ACHN (cell line): ENCODE measurements around the gene ZNF532.
"Not testable (repeated sequence)": the region's sequence is repeated elsewhere in the genome, so short reads cannot be mapped to it uniquely, and the experiment has no call there.

Experiments used
- DNase-seq: peaks from one replicate; pipeline ENCODE4 v3.0.0-alpha.2; 2015
- in situ Hi-C: cut with HindIII; loops from 2 replicates; pipeline ENCODE4 v1.10.0; 2017; ENCODE audit warnings: low sequenced_read_pairs, low pct_ligation_motif_present, low pct_unique_long_range_greater_than_20kb

The ZNF532 gene

GRCh38 chr18:58864146-58865032 is at the start of gene ZNF532:
Gene ZNF532, plus strand, starts transcription at chr18:58864877. CDS start in a region left out here.
- in situ Hi-C loops: no loop called here
- no peak for DNase-seq

DNA sequence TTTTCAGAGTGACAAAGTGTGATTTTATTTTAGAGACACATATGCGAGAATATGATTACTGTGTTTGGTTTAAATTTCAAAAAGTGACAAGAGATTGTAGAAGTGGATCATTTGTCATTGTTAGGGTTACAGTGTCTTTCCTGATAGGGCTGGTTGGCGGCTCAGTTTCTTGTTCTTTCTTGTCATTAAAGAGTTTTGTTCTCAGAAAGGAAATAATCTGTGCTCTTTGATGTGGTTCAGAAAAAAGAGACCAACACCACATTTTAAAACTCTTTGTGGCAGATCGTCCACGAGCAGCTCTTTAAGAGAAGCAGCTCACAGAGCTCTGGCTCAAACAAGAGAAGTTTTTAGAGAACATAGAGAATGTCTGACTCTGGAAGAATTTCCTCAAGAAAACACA is 45.6 kb upstream of the ZNF532 start:
- in situ Hi-C loops: no loop called here
- DNase-seq: no peak

- in situ Hi-C loops: no loop called here
- DNase-seq: no peak
These were observed 44.4 kb upstream of the ZNF532 start for GRCh38 chr18:58820251-58820650.

DNA sequence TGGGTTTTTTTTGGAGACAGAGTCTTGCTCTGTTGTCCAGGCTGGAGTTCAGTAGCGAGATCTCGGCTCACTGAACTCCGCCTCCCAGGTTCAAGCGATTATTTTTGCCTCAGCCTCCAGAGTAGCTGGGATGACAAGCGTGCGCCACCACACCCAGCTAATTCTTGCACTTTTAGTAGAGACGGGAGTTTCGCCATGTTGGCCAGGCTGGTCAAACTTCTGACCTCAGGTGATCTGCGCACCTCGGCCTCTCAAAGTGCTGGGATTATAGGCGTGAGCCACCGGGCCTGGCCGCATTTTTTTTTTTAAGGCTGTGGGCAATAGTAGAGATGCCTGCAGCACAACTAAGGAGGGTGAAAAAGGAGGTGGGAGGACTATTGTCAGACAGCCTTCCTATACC is 41.7 kb upstream of the ZNF532 start:
- no peak for DNase-seq
- in situ Hi-C loops: no loop called here

DNA sequence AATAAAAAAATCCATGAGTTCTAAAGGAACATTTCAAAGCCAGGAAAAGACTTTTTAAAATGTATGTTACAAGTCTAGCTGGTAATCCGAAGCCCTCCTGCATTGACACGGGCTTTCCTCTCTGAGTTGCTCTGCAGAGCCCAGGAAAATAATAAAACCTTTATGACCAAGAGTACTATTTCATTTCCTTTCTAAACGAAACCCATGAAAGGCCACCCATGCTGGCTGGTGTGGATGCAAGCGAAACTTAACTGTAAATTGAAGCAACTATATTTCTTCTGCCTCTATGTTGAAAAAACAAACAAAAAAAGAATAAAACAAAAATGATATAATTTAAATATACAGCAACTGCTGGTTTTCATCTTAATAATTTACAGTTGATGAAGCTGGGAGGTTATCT is 41.3 kb upstream of the ZNF532 start:
- in situ Hi-C loops: no loop called here
- DNase-seq: no peak

- in situ Hi-C loops, DNase-seq: not testable (repeated sequence)
These were observed 37.8 kb upstream of the ZNF532 start for GRCh38 chr18:58826926-58827325.

- in situ Hi-C loops: no loop called here
These were observed 37.2 kb upstream of the ZNF532 start for GRCh38 chr18:58827428-58827827.

GRCh38 chr18:58827886-58828285 is 36.8 kb upstream of the ZNF532 start:
- DNase-seq: no peak

More at GRCh38 chr18:58827428-58827827, 37.2 kb upstream of the ZNF532 start:
- DNase-seq: no peak

DNA sequence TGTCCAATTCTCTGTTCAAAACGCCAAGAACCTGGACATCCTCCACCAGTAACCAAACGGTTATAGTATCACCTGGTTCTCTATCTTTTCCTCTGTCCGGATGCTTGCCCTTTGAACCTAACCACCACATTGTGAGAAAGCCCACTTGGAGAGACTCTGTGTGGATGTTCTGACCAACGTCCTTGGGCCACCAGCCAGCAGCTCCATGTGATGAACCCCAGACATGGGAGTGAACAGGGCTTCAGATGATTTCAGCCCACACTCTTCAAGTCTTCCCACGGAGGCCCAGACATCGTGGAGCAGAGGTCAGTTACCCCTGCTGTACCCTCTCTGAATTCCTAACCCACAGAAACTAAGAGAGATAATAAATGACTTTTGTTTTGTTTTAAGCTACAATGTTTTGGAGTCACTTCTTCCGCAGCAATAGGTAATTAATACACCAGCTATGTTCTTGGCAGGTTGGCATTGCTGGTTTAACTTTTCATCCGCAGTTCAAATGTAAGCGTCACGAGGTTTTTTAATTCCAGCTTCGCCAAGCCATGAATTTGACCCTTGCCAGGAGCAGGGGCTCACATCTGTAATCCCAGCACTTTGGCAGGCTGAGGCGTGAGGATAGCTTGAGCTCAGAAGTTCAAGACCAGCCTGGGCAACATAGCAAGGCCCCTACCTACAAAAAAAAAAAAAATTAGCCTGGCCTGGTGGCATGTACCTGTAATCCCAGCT is 36.1 kb upstream of the ZNF532 start:
- in situ Hi-C loops: no loop called here
- no peak for DNase-seq

More at GRCh38 chr18:58827886-58828285, 36.8 kb upstream of the ZNF532 start:
- in situ Hi-C loops: no loop called here

- DNase-seq: no peak
- in situ Hi-C loops: no loop called here
These were observed 35.4 kb upstream of the ZNF532 start for GRCh38 chr18:58829263-58829662.

GRCh38 chr18:58829886-58830285 is 34.8 kb upstream of the ZNF532 start:
- DNase-seq, in situ Hi-C loops: not testable (repeated sequence)

DNA sequence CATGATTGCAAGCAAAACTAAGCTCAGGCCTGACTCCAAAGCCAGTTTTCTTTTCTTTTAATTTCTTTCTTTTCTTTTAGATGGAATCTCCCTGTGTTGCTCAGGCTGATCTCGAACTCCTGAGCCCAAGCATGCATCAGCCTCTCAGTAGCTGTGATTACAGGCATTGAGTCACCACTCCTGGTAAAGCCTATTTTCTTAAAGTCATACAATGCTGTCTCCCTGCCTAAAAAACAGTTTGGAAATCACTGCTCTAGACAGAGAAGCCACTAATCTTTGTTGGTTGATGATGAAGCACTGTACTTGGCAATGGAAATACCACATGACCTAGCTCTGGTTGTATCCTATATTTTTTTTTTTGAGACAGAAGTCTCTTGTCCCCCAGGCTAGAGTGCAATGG is 33.1 kb upstream of the ZNF532 start:
- in situ Hi-C loops: no loop called here
- DNase-seq: no peak

GRCh38 chr18:58838165-58838860 is 26.4 kb upstream of the ZNF532 start:
- in situ Hi-C loops: no loop called here
- DNase-seq: no peak

DNA sequence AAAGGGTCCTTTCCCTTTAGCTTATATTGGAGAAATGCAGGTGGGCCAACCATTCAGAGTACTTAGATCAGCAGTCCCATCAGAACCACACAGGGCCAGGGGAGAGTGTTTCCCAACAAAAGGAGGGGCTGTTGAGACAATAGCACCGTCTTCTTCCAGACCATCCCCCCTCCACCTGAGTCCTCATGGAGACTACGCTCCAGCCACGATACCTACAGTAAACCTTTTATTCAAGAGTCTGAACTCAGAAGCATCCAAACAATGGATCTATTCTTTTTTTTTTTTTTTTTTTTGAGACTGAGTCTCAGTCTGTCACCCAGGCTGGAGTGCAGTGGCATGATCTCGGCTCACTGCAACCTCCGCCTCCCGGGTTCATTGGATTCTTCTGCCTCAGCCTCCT is 25.7 kb upstream of the ZNF532 start:
- DNase-seq: no peak

GRCh38 chr18:58842978-58843687 is 21.5 kb upstream of the ZNF532 start:
- in situ Hi-C loops: no loop called here
- DNase-seq: no peak

More for the DNA sequence above, 25.7 kb upstream of the ZNF532 start:
- in situ Hi-C loops: no loop called here

DNA sequence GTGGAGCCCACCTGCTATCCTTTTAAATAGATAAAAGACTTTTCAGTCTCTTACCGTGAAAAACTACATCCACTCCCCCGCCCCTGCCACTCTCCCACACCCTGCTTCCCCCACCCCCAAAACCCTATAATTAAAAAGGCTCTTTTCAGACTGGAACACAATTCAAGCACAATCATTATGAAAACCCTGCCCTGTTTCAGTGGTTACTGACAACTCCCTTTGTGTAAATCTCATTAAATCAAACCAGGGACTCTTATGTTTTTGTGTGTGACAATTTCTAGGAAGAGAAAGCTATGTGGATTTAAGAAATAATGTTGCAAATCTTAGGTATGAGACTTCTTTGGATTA is 21.0 kb upstream of the ZNF532 start:
- in situ Hi-C loops: no loop called here
- no peak for DNase-seq

DNA sequence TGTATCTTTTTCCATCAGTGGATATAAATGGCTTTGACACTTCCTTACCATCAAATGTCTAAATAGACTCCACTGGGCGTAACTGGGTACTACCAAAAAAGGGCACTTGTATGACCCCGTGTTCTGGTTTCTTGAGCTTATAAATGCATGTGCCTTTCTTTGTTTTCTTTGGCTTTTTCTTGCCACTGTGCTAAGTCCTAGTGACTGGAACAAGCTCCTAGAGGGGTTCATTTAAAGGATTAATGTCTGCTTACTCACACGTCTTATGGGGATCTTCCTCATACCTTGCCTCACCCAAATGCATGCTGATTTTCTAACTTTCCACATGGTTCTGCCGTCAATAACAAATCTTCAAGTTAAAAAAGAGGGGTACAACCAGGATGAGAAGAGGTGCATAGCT is 19.8 kb upstream of the ZNF532 start:
- in situ Hi-C loops: no loop called here
- no peak for DNase-seq

DNA sequence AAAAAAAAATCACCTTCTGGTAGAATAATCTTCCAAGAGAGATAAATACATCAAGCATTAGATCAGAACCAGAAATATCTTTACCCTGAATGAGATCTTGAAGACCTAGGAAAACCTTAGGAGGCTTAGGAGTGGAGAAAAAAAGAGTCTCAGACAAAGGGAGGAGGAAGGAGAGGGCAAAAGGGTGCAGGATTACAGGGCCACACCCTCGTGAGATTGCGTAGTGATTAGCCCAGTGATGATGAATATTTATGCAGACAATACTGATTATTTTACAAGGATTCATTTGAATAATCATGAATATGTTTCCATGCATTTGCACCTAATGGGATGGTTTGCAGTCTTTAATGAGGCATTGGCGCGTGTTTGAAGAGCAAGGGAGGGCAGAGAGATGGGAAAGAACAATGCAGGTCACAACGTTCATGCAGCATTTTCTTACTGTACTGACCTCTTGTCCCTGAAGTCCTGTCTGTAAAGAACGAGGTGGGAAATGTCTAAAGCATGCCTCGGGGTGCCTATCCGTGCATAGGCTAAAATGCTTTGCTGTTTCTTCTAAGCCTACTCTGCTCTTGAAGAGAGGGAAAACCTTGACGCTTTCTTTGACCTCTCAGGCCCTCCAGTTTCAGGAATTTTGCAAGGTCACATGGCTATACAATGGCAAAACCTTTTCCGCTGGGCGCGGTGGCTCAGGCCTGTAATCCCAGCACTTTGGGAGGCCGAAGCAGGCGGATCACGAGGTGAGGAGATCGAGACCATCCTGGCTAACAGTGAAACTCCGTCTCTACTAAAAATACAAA is 18.6 kb upstream of the ZNF532 start:
- DNase-seq: no peak
- in situ Hi-C loops: no loop called here
